CD4-positive, alpha-beta T cell treated with Interleukin-1 beta for 1 hour (primary cell): ENCODE data around the gene CLTCL1.
"Not testable (repeated sequence)": the region's sequence is repeated elsewhere in the genome, so short reads cannot be mapped to it uniquely, and the experiment has no call there.

Experiments used
- DNase-seq, 2 donors: peaks; one replicate each; pipeline ENCODE4 v3.0.0-alpha.2; 2020 to 2022

Gene CLTCL1

DNA sequence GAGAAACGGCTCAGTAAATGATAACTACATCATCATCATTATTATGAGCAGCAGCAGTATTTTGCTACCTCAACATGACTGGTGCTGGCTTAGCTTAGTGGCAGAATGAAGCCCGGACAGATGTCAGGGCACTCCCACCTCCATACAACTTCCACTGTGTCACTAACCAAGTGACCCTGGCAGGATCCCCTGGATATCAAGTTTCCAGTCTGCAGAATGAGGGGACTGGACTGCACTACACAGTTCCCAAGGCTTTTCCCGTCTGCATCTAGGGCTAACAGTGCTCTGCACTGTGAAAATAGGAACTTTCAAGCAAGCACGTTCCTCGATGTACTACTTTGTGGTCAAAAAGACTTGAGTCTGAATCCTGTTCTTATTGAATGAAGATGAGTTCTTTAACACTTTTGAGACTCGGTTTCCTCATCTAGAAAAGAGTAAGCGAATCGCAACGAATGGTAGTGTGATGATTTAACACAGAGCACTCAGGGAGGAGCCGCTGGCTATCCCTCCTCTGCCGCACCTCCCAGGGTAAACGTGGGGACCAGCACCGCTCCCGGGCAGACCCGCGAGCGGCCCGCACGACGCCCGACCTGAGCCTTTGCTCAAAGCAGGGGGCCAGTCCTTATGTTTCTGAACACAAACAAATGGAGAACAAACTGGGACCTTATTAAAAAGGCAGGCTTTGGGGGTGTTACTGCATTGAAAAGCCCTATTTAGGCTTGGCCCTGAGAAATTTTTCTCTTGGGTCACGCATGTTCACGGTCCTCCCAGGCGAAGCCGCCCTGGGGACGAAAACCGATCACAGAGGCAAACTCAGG, 910 bp downstream of the CLTCL1 start:
- DNase-seq = peak in 1 of 2 donors; percentile 6

DNA sequence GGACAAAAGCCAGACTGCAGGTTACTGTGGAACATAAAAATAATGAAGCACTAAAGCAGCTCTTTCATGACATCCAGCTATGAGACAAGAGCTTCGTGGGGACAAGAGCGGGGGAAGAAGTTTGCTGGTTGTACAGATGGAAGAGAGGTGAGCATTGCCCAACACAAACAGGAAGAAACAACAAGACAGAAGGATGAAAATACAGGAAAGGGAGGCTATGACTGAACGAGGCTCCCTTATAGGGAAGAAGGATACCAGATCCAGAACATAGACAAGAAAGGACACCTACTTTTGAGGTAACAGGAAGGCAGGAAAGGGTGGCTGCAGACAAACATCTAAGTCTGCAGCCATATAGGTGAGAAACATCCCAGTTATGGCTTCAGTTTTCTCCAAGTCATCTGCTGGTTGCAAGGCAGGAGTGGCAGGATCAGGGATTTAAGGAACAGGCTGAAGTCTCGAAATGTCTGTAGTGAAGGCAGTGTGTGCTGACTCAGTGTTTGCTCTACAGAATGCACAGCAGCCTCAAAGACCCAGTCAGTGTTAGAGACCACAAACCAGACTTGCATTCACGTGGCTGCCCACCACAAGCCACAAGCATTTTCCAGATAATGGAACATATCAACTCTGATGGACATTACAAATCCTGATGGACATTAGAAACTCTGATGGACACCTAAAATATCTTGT, 1.9 kb downstream of the CLTCL1 start:
- peak in 1 of 2 donors; percentile 5 for DNase-seq

DNA sequence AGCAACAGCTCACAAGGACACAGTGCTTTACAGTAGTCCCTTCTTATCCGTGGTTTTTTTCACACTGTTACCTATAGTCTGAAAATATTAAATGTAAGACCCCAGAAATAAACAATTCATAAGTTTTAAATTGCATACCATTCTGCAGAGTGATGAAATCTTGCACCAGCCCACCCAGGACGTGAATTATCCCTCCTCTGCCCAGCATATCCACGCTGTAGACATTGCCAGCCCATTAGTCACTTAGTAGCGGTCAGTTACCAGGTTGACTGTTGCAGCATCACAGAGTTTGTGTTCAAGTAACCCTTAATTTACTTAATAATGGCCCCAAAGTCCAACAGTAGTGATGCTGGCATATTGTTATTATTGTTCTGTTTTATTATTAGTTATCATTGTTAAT, 3.6 kb downstream of the CLTCL1 start:
- DNase-seq = no peak

DNA sequence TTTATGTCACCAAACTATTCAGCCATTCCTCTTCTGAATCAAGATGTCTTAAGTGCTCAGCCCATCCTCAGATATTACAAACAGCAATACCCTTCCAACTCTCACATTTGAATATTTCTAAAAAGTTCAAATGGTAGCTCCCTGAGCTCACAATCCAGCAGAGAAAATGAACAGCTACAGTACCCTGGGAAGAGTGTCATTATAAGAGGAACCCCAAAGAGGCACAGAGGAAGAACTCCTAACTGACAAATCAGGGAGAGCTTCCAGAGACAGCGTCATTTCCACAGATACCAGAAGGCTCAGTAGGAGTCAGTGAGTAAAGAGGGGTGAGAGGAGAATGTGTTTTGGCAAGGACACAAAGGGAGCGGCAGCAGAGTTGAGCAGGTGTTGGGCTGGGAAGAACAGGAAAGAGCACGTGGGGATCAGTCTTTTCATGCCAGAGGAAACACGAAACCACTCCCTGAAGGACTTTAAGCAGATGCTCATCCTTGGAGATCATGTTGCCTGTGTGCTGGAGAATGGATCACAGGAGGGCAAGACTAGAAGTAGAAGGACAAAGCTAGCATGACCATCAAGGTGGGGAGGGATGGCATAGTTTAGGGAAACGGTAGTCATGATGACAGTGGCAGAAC, 4.3 kb downstream of the CLTCL1 start:
- no peak for DNase-seq

DNA sequence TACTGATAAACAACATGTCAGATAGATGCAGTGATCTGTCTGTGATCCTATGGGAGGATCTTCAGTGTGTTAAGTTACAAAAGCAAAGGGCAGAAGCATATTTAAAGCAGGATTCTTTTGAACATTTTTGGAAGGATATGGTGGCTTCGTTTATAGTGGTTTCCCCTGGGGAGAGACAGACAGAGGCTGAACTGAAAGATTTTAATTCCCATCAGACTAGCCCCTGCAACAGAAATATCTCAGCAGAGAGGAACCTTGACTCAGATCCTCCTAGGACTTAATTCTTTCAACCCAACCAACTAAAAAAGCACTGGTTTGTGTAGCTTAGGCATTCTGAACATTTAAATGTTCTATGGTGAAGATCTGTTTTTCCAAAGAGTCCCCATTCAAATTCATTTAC, 5.7 kb downstream of the CLTCL1 start:
- no peak for DNase-seq

GRCh38 chr22:19279143-19279542, 12.4 kb downstream of the CLTCL1 start:
- DNase-seq = not testable (repeated sequence)

GRCh38 chr22:19277785-19278184, 13.7 kb downstream of the CLTCL1 start:
- DNase-seq = no peak

DNA sequence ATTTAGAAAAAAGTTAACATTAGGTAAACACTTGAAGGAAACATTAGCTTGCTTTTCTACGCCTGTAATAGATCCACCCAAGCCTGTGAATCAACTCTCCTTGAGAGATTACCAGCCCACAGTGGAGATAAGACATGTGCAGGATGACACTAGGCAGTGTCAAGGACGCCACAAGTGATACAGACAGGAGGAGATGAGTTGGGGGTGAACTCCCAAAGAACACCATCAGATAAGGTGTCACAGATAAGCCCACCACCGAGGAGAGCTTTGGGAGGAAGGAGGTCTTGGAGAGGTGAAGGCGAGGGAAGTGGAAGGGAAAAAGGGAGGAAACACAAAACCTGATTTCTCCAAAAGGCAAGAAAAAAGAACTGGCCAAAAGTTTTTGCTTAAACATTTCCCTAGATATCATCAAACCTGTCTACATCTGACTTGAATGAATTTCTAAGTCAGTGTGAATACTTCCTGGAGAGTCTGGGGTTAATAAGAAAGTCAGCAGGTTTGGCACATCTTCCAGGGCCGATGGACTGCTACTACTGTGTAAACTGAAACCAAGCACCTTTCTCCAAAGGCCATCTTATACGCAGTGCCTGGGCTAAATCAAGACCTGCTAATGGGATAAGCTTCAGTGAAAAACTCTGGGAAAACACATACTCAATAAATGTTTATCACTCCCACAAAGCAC, 15.5 kb downstream of the CLTCL1 start:
- no peak for DNase-seq

DNA sequence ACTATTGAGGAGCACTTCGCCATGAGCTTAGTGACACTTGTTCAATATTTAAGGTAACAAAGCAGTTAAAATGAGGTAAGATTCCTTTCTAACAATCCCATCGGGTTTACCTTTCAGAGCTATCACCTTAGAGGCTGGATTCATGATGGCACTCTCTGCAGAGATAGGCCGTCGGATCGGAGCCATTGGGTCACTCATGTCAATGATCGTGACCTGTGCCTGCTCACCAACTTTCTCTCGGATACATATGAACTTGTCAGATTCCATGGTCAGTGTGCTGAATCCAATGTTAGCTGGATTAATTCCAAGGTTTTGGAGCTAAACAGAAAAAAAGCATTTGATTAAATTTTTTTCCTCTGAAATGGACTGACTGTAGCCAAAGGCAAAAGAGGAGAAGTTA, 16.0 kb downstream of the CLTCL1 start:
- DNase-seq = no peak

DNA sequence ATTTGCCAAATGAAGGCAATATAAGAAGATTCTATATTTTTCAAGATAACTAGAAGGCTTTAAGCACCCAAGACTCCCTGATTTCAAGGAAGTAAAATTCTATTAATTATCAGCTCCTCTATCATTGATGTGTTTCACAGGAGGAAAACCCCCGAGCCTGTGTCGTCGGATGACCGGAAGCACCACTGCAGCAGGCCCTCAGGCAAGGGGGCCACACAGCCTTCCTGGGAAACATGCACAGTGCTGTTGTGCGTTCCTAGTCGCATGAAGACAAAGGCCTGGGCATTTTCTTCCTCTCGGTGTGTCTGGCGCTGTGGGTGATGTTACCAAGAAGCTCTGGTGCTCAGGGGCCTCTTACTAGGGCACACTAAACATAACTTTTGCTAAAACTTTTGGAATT, 16.4 kb downstream of the CLTCL1 start:
- DNase-seq = no peak

DNA sequence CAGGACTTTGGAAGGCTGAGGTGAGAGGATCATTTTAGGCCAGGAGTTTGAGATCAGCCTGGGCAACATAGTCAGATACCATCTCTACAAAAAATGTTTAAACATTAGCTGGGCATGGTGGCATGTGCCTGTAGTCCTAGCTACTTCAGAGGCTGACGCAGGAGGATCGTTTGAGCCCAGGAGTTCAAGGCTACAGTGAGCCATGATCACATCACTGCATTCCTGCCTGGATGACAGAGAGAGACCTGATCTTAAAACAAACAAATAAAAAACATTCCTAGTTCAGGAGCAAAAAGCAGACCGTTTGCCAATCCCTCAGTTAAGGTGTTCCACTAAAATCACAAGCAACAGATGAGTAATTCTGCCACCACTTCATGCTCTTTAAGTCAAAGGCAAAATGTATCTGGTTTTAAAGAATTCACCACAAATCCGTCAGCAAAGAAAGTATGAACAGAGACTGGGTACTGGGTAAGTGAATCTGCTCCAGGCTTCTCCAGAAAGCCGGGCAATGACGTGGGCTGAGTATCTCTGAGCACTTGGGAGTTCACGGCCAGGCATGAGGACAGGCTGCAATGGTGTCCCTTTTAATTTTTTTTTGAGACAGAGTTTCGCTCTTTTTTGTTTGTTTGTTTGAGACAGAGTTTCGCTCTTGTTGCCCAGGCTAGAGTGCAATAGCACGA, 19.5 kb downstream of the CLTCL1 start:
- DNase-seq = no peak

DNA sequence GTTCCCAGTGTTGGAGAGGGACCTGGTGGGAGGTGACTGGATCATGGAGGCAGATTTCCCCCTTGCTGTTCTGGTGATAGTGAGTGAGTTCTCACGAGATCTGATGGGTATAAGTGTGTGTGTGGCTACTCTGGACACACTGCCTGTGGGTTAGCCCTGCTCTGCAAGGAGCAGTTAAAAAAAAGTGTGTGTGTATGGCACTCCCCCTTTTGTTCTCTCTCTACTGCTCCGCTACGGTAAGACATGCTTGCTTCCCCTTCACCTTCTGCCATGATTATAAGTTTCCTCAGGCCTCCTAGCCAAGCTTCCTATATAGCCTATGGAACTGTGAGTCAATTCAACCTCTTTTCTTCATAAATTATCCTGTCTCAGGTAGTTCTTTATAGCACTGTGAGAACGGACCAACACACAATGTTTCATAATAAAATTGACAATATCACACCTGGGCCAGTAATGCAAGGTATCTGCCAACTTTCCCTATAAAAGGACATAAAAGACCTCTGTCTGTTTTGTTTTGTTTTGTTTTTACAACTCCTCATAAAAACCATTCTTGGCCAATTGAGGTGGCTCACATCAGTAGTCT, 20.2 kb downstream of the CLTCL1 start:
- DNase-seq = no peak

- no peak for DNase-seq
These were observed 20.6 kb downstream of the CLTCL1 start for GRCh38 chr22:19270873-19271272.

- no peak for DNase-seq
These were observed 24.9 kb downstream of the CLTCL1 start for GRCh38 chr22:19266547-19267086.

- DNase-seq = no peak
These were observed 25.7 kb downstream of the CLTCL1 start for GRCh38 chr22:19265779-19266178.

- DNase-seq = no peak
These were observed 30.7 kb downstream of the CLTCL1 start for GRCh38 chr22:19260804-19261203.

DNA sequence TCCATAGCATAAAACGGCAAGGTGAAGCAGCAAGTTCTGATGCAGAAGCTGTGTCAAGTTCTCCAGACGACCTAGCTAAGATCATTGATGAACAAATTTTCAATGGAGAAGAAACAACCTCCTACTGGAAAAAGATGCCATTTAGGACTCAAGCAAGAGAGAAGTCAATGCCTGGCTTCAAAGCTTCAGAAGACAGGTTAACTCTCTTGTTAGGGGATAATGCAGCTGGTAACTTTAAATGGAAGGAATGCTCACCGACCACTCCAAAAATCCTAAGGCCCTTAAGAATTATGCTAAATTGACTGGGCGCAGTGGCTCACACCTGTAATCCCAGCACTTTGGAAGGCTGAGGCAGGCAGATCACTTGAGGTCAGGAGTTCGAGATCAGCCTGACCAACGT, 31.3 kb downstream of the CLTCL1 start:
- no peak for DNase-seq

DNA sequence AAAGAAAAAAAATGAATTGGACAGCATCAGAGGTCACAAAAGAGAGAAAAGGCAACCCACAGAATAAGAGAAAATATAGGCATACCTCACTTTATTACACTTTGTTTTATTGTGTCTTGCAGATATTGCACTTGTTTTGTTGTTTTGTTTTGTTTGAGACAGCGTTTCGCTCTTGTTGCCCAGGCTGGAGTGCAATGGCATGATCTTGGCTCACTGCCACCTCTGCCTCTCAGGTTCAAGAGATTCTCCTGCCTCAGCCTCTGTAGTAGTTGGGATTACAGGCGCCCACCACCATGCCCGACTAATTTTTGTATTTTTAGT, 32.6 kb downstream of the CLTCL1 start:
- DNase-seq = not testable (repeated sequence)

DNA sequence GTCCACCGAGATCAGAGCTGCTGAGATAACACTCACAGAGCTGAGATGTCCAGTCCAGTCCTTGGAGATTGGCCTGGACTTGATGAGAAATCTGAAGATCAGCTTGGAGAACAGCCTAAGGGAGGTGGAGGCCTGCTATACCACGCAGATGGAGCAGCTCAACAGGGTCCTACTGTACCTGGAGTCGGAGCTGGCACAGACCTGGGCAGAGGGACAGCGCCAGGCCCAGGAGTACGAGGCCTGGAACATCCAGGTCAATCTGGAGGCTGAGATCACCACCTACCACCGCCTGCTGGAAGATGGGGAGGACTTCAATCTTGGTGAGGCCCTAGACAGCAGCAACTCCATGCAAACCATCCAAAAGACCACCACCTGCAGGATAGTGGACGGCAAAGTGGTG, 33.1 kb downstream of the CLTCL1 start:
- DNase-seq = no peak

DNA sequence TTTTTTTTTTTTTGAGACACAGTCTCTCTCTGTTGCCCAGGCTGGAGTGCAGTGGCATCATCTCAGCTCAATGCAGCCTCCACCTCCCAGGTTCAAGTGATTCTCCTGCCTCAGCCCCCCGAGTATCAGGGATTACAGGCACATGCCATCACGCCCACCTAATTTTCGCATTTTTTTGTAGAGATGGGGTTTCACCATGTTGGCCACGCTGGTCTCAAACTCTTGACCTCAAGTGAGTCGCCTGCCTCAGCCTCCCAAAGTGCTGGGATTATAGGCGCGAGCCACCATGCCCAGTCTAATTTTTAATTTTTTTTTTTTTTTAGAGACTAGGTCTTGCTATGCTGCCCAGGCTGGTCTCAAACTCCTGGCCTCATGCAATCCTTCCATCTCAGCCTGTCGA, 35.2 kb downstream of the CLTCL1 start:
- DNase-seq = not testable (repeated sequence)

- no peak for DNase-seq
These were observed 38.4 kb downstream of the CLTCL1 start for GRCh38 chr22:19253143-19253542.
